ENCODE data around the gene SBF2. TPM values are rescaled to one million over a fixed set of nuclear protein-coding genes. Genes with fewer than 3 reads are reported as not detected.

Gene SBF2
- total and polyA plus RNA-seq, 2 donors (not counting 3 experiments of a cell fraction or from before 2014, with no cell fraction given), result 15.4 to 42.4 TPM

- no peaks in the 10 kb centered on the region for H3K27me3 ChIP-seq (ENCODE audit: control insufficient read depth in 2 of 2, insufficient read depth in 2 of 2, low read length in 2 of 2)
- H2AFZ ChIP-seq (ENCODE audit: low read depth, low read length), result no peak overlapping the region
- FAIRE-seq (no peak), DNase-seq (ENCODE audit: low read depth, low spot score) (peak; percentile 63)
- no peak for TF ChIP-seq POLR2A (IDR thresholded peaks at IDR 0.05; ENCODE audit: low read depth, low read length)
- no peak for TF ChIP-seq MYC (IDR thresholded peaks at IDR 0.05; ENCODE audit: low read depth, low read length)
- TF ChIP-seq FOS (IDR thresholded peaks at IDR 0.05; ENCODE audit: borderline replicate concordance, insufficient read depth, low read length), result no peak
- TF ChIP-seq JUN (IDR thresholded peaks at IDR 0.05; ENCODE audit: borderline replicate concordance, insufficient read depth, insufficient read length, low read depth), result no peak
- ChIA-PET CTCF (interaction anchor here (0.9 kb wide), 1 partner anchor 30 kb away, joined by 4 read pairs; no protein-coding TSS in a partner anchor), POLR2A (no interaction called here)
- no peaks in the 10 kb centered on the region for H3K4me1 ChIP-seq (ENCODE audit: control insufficient read depth, extremely low read depth, insufficient read depth, low read length)
- no peaks in the 10 kb centered on the region for H3K9me3 ChIP-seq (replicated peaks; ENCODE audit: control insufficient read depth, insufficient read depth, low read length)
- H3K9me1 ChIP-seq (replicated peaks; ENCODE audit: control insufficient read depth, extremely low read depth, insufficient read depth, low read length), result no peaks in the 10 kb centered on the region
- H3K9ac ChIP-seq (replicated peaks; ENCODE audit: extremely low read depth, insufficient read depth, low read length), result no peak overlapping the region
- H3K36me3 ChIP-seq (ENCODE audit: control insufficient read depth in 2 of 2, extremely low read depth in 1 of 2, insufficient read depth in 2 of 2, low read length in 2 of 2), result peaks cover 8% of the 10 kb centered on the region in 2 experiments
- H3K79me2 ChIP-seq (ENCODE audit: control insufficient read depth, insufficient read depth, low read length), result no peaks in the 10 kb centered on the region
- H3K4me2 ChIP-seq (ENCODE audit: insufficient read depth, low read length), result no peak overlapping the region
- H3K4me3 ChIP-seq (replicated peaks in 1 of 3; ENCODE audit: insufficient read depth in 1 of 3, low read depth in 1 of 3, low read length in 3 of 3), result no peak overlapping the region
- BruUV-seq (replicated peaks), result no TSS peak
- no peaks in the 10 kb centered on the region for H4K20me1 ChIP-seq (replicated peaks; ENCODE audit: control insufficient read depth, extremely low read depth, insufficient read depth, low read length)
- intact Hi-C loops (cut with micrococcal nuclease), result no loop called here
- dilution Hi-C loops (cut with MboI; ENCODE audit: extremely low pct_ligation_motif_present, low sequenced_read_pairs), result no loop called here
- H3K27ac ChIP-seq (ENCODE audit: insufficient read depth, low read depth, low read length), result no peak overlapping the region
Measured at GRCh38 chr11:9790703-9791102, 503.3 kb downstream of the SBF2 start.

DNA sequence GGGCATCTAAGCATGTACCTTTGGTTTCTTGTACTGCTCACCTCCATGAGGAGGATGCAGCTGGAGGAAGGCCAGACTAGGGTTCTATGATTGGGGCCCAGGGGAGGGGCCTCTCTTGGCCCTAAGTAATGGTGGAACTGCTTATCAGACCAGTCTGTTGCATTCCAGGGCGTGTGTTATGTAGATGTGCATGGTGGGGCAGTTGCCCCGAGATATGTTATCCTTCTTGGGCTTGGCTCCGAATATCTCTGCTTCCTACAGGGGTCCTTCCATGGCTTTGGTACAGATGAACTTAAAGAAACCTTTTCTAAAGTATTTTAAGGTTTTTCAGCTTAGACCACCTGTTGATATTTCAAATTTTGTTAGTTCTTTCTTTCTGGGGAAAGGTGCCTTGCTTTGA lies 504.1 kb downstream of the SBF2 start:
- Histone ChIP-seq H3K9ac (replicated peaks; ENCODE audit: extremely low read depth, insufficient read depth, low read length) (no peak overlapping the region), H3K36me3 (ENCODE audit: control insufficient read depth in 2 of 2, extremely low read depth in 1 of 2, insufficient read depth in 2 of 2, low read length in 2 of 2) (peaks cover 8% of the 10 kb centered on the region in 2 experiments), H2AFZ (ENCODE audit: low read depth, low read length) (no peak overlapping the region), H4K20me1 (replicated peaks; ENCODE audit: control insufficient read depth, extremely low read depth, insufficient read depth, low read length) (no peaks in the 10 kb centered on the region), H3K4me2 (ENCODE audit: insufficient read depth, low read length) (no peak overlapping the region), H3K79me2 (ENCODE audit: control insufficient read depth, insufficient read depth, low read length) (no peaks in the 10 kb centered on the region), H3K9me1 (replicated peaks; ENCODE audit: control insufficient read depth, extremely low read depth, insufficient read depth, low read length) (no peaks in the 10 kb centered on the region), H3K9me3 (replicated peaks; ENCODE audit: control insufficient read depth, insufficient read depth, low read length) (no peaks in the 10 kb centered on the region), H3K4me3 (replicated peaks in 1 of 3; ENCODE audit: insufficient read depth in 1 of 3, low read depth in 1 of 3, low read length in 3 of 3) (no peak overlapping the region), H3K4me1 (ENCODE audit: control insufficient read depth, extremely low read depth, insufficient read depth, low read length) (no peaks in the 10 kb centered on the region), H3K27me3 (ENCODE audit: control insufficient read depth in 2 of 2, insufficient read depth in 2 of 2, low read length in 2 of 2) (no peaks in the 10 kb centered on the region), H3K27ac (ENCODE audit: insufficient read depth, low read depth, low read length) (no peak overlapping the region)
- intact Hi-C loops (cut with micrococcal nuclease), result no loop called here
- ChIA-PET CTCF (interaction anchor here (1.6 kb wide), 1 partner anchor 10 kb away, joined by 4 read pairs; no protein-coding TSS in a partner anchor), POLR2A (no interaction called here)
- dilution Hi-C loops (cut with MboI; ENCODE audit: extremely low pct_ligation_motif_present, low sequenced_read_pairs), result no loop called here
- BruUV-seq (replicated peaks), result no TSS peak
- no peak for DNase-seq (ENCODE audit: low read depth, low spot score)
- TF ChIP-seq CTCF (IDR thresholded peaks at IDR 0.05; ENCODE audit: extremely low read depth in 1 of 2, insufficient read depth in 1 of 2, low read depth in 1 of 2, low read length in 2 of 2) (no peak), POLR2AphosphoS5 (IDR thresholded peaks at IDR 0.05; ENCODE audit: insufficient read depth, low read depth, low read length) (no peak), GATA2 (IDR thresholded peaks at IDR 0.05; ENCODE audit: insufficient read depth, insufficient read length, low read depth, low read length) (no peak), POLR2A (IDR thresholded peaks at IDR 0.05; ENCODE audit: low read depth, low read length) (no peak), JUN (IDR thresholded peaks at IDR 0.05; ENCODE audit: borderline replicate concordance, insufficient read depth, insufficient read length, low read depth) (no peak), FOS (IDR thresholded peaks at IDR 0.05; ENCODE audit: borderline replicate concordance, insufficient read depth, low read length) (no peak), MYC (IDR thresholded peaks at IDR 0.05; ENCODE audit: low read depth, low read length) (no peak), EZH2 (IDR thresholded peaks at IDR 0.05; ENCODE audit: borderline replicate concordance, low read depth, low read length, severe bottlenecking) (no peak), MAX (IDR thresholded peaks at IDR 0.05; ENCODE audit: insufficient read depth, insufficient read length) (no peak)
- FAIRE-seq, result no peak
